ENCODE measurements around the gene HIVEP1. TPM values are rescaled to one million over a fixed set of nuclear protein-coding genes. Genes with fewer than 3 reads are reported as not detected.

HIVEP1 gene
- total RNA-seq, 4 donors from 2014 or later = 15.2 to 26.9 (median 17.6) TPM

- Histone ChIP-seq H3K4me3 (no peak overlapping the region), H3K36me3 (peaks cover 0 to 39% of the 10 kb centered on the region in 2 donors), H3K27ac (no peak overlapping the region), H3K4me1 (no peaks in the 10 kb centered on the region), H3K27me3 (no peaks in the 10 kb centered on the region), H3K9me3 (no peaks in the 10 kb centered on the region)
- WGBS, 2 donors (ENCODE audit: low coverage in 1 of 2) = 71 to 91% methylated on average over 4 of the region's 4 CpGs
- no peak for ATAC-seq
- TF ChIP-seq POLR2A (IDR thresholded peaks at IDR 0.05) (no peak), POLR2AphosphoS5 (IDR thresholded peaks at IDR 0.05) (no peak)
Measured at GRCh38 chr6:12165297-12165696, 153.2 kb downstream of the HIVEP1 start.

- no peak for ATAC-seq
- no peak overlapping the region for H3K27ac ChIP-seq
- no peaks in the 10 kb centered on the region for H3K4me1 ChIP-seq
- H3K27me3 ChIP-seq = no peaks in the 10 kb centered on the region
- peaks cover 0 to 38% of the 10 kb centered on the region in 2 donors for H3K36me3 ChIP-seq
- no peaks in the 10 kb centered on the region for H3K9me3 ChIP-seq
- TF ChIP-seq EP300 (IDR thresholded peaks at IDR 0.05) (no peak), POLR2A (IDR thresholded peaks at IDR 0.05) (no peak), CTCF (IDR thresholded peaks at IDR 0.05) (no peak), POLR2AphosphoS5 (IDR thresholded peaks at IDR 0.05) (no peak)
- H3K4me3 ChIP-seq = no peak overlapping the region
- whole genome bisulfite sequencing, 2 donors (ENCODE audit: low coverage in 1 of 2) = 79 to 87% methylated on average over 5 of the region's 5 CpGs
Measured at GRCh38 chr6:12165722-12166280, 153.7 kb downstream of the HIVEP1 start.

GRCh38 chr6:12169377-12169776, 157.3 kb downstream of the HIVEP1 start:
- Histone ChIP-seq H3K4me3 (no peak overlapping the region), H3K4me1 (no peaks in the 10 kb centered on the region), H3K36me3 (peaks cover 0 to 2% of the 10 kb centered on the region in 2 donors), H3K9me3 (no peaks in the 10 kb centered on the region), H3K27ac (no peak overlapping the region), H3K27me3 (no peaks in the 10 kb centered on the region)
- 83 to 100% methylated on average over 1 of the region's 1 CpG for WGBS, 2 donors (ENCODE audit: low coverage in 1 of 2)
- ATAC-seq = no peak
- TF ChIP-seq EP300 (IDR thresholded peaks at IDR 0.05) (no peak), CTCF (IDR thresholded peaks at IDR 0.05) (no peak), POLR2AphosphoS5 (IDR thresholded peaks at IDR 0.05) (no peak), POLR2A (IDR thresholded peaks at IDR 0.05) (no peak)

GRCh38 chr6:12170351-12171092, 158.4 kb downstream of the HIVEP1 start:
- Histone ChIP-seq H3K27ac (no peak overlapping the region), H3K27me3 (no peaks in the 10 kb centered on the region), H3K36me3 (no peaks in the 10 kb centered on the region), H3K4me3 (no peak overlapping the region), H3K4me1 (no peaks in the 10 kb centered on the region), H3K9me3 (no peaks in the 10 kb centered on the region)
- 80 to 82% methylated on average over 9 to 13 of the region's 13 CpGs for WGBS, 2 donors (ENCODE audit: low coverage in 1 of 2)
- TF ChIP-seq POLR2AphosphoS5 (IDR thresholded peaks at IDR 0.05) = no peak
- ATAC-seq = no peak

GRCh38 chr6:12171717-12172116, 159.6 kb downstream of the HIVEP1 start:
- ATAC-seq = no peak
- 97 to 100% methylated on average over 3 to 5 of the region's 5 CpGs for WGBS, 2 donors (ENCODE audit: low coverage in 1 of 2)
- H3K4me3 ChIP-seq = no peak overlapping the region
- TF ChIP-seq CTCF (IDR thresholded peaks at IDR 0.05) = no peak
- no peak for TF ChIP-seq EP300 (IDR thresholded peaks at IDR 0.05)
- H3K27ac ChIP-seq = no peak overlapping the region
- no peaks in the 10 kb centered on the region for H3K36me3 ChIP-seq
- H3K4me1 ChIP-seq = no peaks in the 10 kb centered on the region
- H3K27me3 ChIP-seq = no peaks in the 10 kb centered on the region
- no peaks in the 10 kb centered on the region for H3K9me3 ChIP-seq

GRCh38 chr6:12172572-12172971, 160.5 kb downstream of the HIVEP1 start:
- H3K4me3 ChIP-seq = no peak overlapping the region

More at GRCh38 chr6:12172572-12172971, 160.5 kb downstream of the HIVEP1 start:
- 54 to 68% methylated on average over 2 of the region's 2 CpGs for WGBS, 2 donors (ENCODE audit: low coverage in 1 of 2)
- ATAC-seq = no peak
- H3K27me3 ChIP-seq = no peaks in the 10 kb centered on the region
- no peak overlapping the region for H3K27ac ChIP-seq
- no peaks in the 10 kb centered on the region for H3K9me3 ChIP-seq
- no peak for TF ChIP-seq POLR2A (IDR thresholded peaks at IDR 0.05)
- TF ChIP-seq EP300 (IDR thresholded peaks at IDR 0.05) = no peak
- no peak for TF ChIP-seq CTCF (IDR thresholded peaks at IDR 0.05)
- no peak for TF ChIP-seq POLR2AphosphoS5 (IDR thresholded peaks at IDR 0.05)
- no peaks in the 10 kb centered on the region for H3K36me3 ChIP-seq
- no peaks in the 10 kb centered on the region for H3K4me1 ChIP-seq
